Liver (tissue), 9 donors: ENCODE data around the gene MEIS2. TPM values are rescaled to one million over a fixed set of nuclear protein-coding genes. Genes with fewer than 3 reads are reported as not detected.

Source experiments
- DNase-seq: peaks from one replicate; pipeline ENCODE4 v3.0.0-alpha.2; 2017; ENCODE audit warnings: low spot score
- H3K27ac ChIP-seq, 2 donors: one replicate each; pipeline ENCODE4 v1.7.0; 2013; ENCODE audit warnings: inconsistent platforms in 2 of 2, low read length in 2 of 2, control low read depth in 1 of 2, low read depth in 1 of 2, mild to moderate bottlenecking in 1 of 2
- H3K27me3 ChIP-seq, 4 donors: one replicate each; pipeline versions ENCODE4 v1.6.1 to v1.7.0; 2013; ENCODE audit warnings: low read length in 3 of 4, inconsistent platforms in 1 of 4, mild to moderate bottlenecking in 1 of 4, moderate library complexity in 1 of 4; ENCODE audit not compliant: control insufficient read depth in 4 of 4, insufficient read depth in 4 of 4
- H3K36me3 ChIP-seq, 4 donors: one replicate each; pipeline versions ENCODE4 v1.6.1 to v1.7.0; 2013; ENCODE audit warnings: low read length in 3 of 4, mild to moderate bottlenecking in 3 of 4, low read depth in 1 of 4, moderate library complexity in 1 of 4; ENCODE audit not compliant: control insufficient read depth in 4 of 4, insufficient read depth in 3 of 4
- H3K4me1 ChIP-seq, 4 donors: one replicate each; pipeline versions ENCODE4 v1.6.1 to v1.7.0; 2013; ENCODE audit warnings: low read length in 3 of 4, mild to moderate bottlenecking in 3 of 4, moderate library complexity in 1 of 4; ENCODE audit not compliant: control insufficient read depth in 4 of 4, insufficient read depth in 4 of 4
- H3K4me3 ChIP-seq, 3 donors: one replicate each; pipeline versions ENCODE4 v1.6.1 to v1.7.0; 2013; ENCODE audit warnings: low read length in 3 of 3, control low read depth in 1 of 3, low read depth in 1 of 3, mild to moderate bottlenecking in 1 of 3
- H3K9ac ChIP-seq, 2 donors: one replicate each; pipeline ENCODE4 v1.7.0; 2013; ENCODE audit warnings: low read length in 2 of 2, mild to moderate bottlenecking in 2 of 2, moderate library complexity in 2 of 2, control low read depth in 1 of 2, low read depth in 1 of 2
- H3K9me3 ChIP-seq, 4 donors: one replicate each; pipeline versions ENCODE4 v1.6.1 to v1.7.0; 2013; ENCODE audit warnings: low read length in 3 of 4; ENCODE audit not compliant: control insufficient read depth in 4 of 4
- EGR1 ChIP-seq, 2 donors: IDR thresholded peaks; 2 replicates each; pipeline ENCODE4 v1.6.1; 2016 to 2018; ENCODE audit warnings: antibody characterized with exemption in 2 of 2, low read depth in 2 of 2
- FOXA1 ChIP-seq: IDR thresholded peaks from 2 replicates; pipeline ENCODE4 v1.6.1; 2016; ENCODE audit warnings: antibody characterized with exemption
- FOXA2 ChIP-seq: IDR thresholded peaks from 2 replicates; pipeline ENCODE4 v1.6.1; 2016; ENCODE audit warnings: antibody characterized with exemption
- HNF4A ChIP-seq, 2 donors: conservative IDR thresholded peaks; 2 replicates each; pipeline ENCODE4 v1.6.1; 2016; ENCODE audit warnings: antibody characterized with exemption in 2 of 2, mild to moderate bottlenecking in 2 of 2
- HNF4G ChIP-seq: IDR thresholded peaks from 2 replicates; pipeline ENCODE4 v1.6.1; 2016; ENCODE audit warnings: antibody characterized with exemption
- JUND ChIP-seq, 2 donors: IDR thresholded peaks; 2 replicates each; pipeline ENCODE4 v1.6.1; 2016; ENCODE audit warnings: antibody characterized with exemption in 2 of 2
- RXRA ChIP-seq, 2 donors: IDR thresholded peaks; 2 replicates each; pipeline ENCODE4 v1.6.1; 2017 to 2018; ENCODE audit warnings: antibody characterized with exemption in 2 of 2, mild to moderate bottlenecking in 1 of 2
- YY1 ChIP-seq: IDR thresholded peaks from 2 replicates; pipeline ENCODE4 v1.6.1; 2016; ENCODE audit warnings: antibody characterized with exemption, mild to moderate bottlenecking
- WGBS: extraction: QIAGEN DNeasy Blood & Tissue Kit; methylation state at CpG from one replicate; pipeline ENCODE4 v1.1.7; 2013; 5-methylcytosine and 5-hydroxymethylcytosine counted together
- polyA plus RNA-seq, 2 donors: library from polyadenylated mRNA; stranded (reverse) in 1 of 2; unstranded in 1 of 2; fragments of 200-250 nt in 1 of 2; fragments of >200 nt in 1 of 2; fragmentation: Nextera tagmentation in 1 of 2; extraction: Ambion mirVana in 1 of 2; gene quantifications; one replicate each; pipeline versions ENCODE4 v1.2.1 to v1.2.3, GENCODE V29; 2013 to 2015
- total RNA-seq, 2 donors: library from RNA; depleted of rRNA; stranded (reverse); fragments of >200 nt; gene quantifications; one replicate each; pipeline ENCODE4 v1.2.3, GENCODE V29; 2014
- TF ChIP-seq, protein P1 (sequence below): fragments of 150-350 bp; IDR thresholded peaks from 2 replicates; pipeline ENCODE4 v1.5.1; 2017; ENCODE audit warnings: improper control_type of control experiment, low read depth, low read length; ENCODE audit not compliant: missing input control
- TF ChIP-seq, protein P2 (sequence below): IDR thresholded peaks from 2 replicates; pipeline ENCODE4 v1.6.1; 2016; ENCODE audit warnings: antibody characterized with exemption
- TF ChIP-seq, protein P3 (sequence below): IDR thresholded peaks from 2 replicates; pipeline ENCODE4 v1.6.1; 2016; ENCODE audit warnings: antibody characterized with exemption
- TF ChIP-seq, protein P4 (sequence below): IDR thresholded peaks from 2 replicates; pipeline ENCODE4 v1.6.1; 2016; ENCODE audit warnings: antibody characterized with exemption, mild to moderate bottlenecking
- donor health status: healthy.
- donor health status: healthy.
- donor health status: healthy.
- donor health status: healthy.
- donor health status: healthy.

Gene MEIS2
- total and polyA plus RNA-seq, 4 donors: 3.9 to 12.6 (median 7.6) TPM

DNA sequence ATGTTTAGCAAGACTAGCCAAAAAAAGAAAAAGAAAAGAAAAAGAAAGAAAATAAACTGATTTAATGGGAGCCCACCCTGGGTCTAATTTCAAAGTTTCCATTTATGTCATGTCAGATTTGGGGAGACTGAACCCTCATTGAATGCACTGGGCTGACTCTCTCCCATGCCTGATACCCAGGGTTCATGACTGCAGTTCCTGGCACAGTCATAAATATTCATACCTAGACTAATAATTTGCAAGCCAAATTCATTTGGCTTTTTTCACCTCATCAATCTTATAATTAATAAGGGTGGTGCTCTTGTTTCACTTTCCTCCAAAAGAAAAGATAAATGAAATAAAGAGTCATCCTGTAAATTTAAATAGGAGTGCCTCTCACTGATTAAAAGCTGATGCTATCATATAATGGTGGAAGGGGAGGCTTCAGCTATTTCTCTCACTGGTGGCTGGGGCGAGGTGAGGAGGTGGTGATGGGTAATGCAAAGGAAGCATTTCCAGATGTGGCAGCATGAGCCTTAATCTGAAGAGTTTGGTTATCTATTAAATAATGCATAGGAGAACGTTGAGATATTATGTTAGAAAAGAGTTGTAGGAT, 224.5 kb downstream of the MEIS2 start:
- H3K9me3 ChIP-seq: peaks cover 0 to 4% (median 0%) of the 10 kb centered on the region in 4 donors
- no peak overlapping the region for H3K9ac ChIP-seq
- H3K27me3 ChIP-seq: peaks cover 0 to 7% (median 3%) of the 10 kb centered on the region in 4 donors
- no peak overlapping the region for H3K4me3 ChIP-seq
- no peaks in the 10 kb centered on the region for H3K36me3 ChIP-seq
- no peak for DNase-seq
- 66% methylated on average over 2 of the region's 2 CpGs for WGBS
- TF ChIP-seq, protein P1, sequence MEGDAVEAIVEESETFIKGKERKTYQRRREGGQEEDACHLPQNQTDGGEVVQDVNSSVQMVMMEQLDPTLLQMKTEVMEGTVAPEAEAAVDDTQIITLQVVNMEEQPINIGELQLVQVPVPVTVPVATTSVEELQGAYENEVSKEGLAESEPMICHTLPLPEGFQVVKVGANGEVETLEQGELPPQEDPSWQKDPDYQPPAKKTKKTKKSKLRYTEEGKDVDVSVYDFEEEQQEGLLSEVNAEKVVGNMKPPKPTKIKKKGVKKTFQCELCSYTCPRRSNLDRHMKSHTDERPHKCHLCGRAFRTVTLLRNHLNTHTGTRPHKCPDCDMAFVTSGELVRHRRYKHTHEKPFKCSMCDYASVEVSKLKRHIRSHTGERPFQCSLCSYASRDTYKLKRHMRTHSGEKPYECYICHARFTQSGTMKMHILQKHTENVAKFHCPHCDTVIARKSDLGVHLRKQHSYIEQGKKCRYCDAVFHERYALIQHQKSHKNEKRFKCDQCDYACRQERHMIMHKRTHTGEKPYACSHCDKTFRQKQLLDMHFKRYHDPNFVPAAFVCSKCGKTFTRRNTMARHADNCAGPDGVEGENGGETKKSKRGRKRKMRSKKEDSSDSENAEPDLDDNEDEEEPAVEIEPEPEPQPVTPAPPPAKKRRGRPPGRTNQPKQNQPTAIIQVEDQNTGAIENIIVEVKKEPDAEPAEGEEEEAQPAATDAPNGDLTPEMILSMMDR: no peak
- no peak for TF ChIP-seq HNF4A (conservative IDR thresholded peaks at IDR 0.05)
- no peak for TF ChIP-seq JUND (IDR thresholded peaks at IDR 0.05)
- TF ChIP-seq YY1: no peak
- TF ChIP-seq, protein P2, sequence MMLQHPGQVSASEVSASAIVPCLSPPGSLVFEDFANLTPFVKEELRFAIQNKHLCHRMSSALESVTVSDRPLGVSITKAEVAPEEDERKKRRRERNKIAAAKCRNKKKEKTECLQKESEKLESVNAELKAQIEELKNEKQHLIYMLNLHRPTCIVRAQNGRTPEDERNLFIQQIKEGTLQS: no peak
- no peak for TF ChIP-seq RXRA (IDR thresholded peaks at IDR 0.05)
- no peak overlapping the region for H3K27ac ChIP-seq
- peaks cover 5 to 11% (median 7%) of the 10 kb centered on the region in 4 donors for H3K4me1 ChIP-seq

DNA sequence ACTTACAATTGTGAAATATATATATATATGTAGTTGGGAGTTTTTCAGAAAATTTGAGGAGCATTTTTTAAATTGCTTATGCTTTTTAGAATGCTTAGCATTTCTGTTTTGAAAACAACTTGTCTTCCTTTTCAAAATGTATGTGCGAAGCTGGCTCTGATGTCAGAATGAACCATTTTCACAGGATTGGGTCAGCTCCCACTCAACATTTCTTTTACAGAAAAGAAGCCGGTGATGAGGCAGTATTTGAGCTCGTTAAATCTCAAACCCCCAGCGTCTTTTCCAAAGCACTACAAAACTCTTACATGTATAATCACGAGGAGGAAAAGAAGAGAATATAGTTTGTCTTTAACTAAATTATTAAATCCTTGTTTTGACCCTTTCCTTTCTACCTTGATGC, 225.4 kb downstream of the MEIS2 start:
- WGBS: 80% methylated on average over 5 of the region's 5 CpGs
- Histone ChIP-seq H3K4me1 (peaks cover 0 to 2% (median 1%) of the 10 kb centered on the region in 4 donors), H3K9ac (no peak overlapping the region), H3K27ac (no peak overlapping the region), H3K27me3 (peaks cover 0 to 5% (median 1%) of the 10 kb centered on the region in 4 donors), H3K36me3 (no peaks in the 10 kb centered on the region), H3K9me3 (peaks cover 0 to 2% (median 0%) of the 10 kb centered on the region in 4 donors), H3K4me3 (no peak overlapping the region)
- TF ChIP-seq RXRA (IDR thresholded peaks at IDR 0.05) (no peak), FOXA1 (no peak), EGR1 (IDR thresholded peaks at IDR 0.05; ENCODE audit: low read depth in 2 of 2) (no peak), HNF4G (no peak), JUND (IDR thresholded peaks at IDR 0.05) (no peak), FOXA2 (no peak), YY1 (no peak), HNF4A (conservative IDR thresholded peaks at IDR 0.05) (no peak)
- TF ChIP-seq, protein P3, sequence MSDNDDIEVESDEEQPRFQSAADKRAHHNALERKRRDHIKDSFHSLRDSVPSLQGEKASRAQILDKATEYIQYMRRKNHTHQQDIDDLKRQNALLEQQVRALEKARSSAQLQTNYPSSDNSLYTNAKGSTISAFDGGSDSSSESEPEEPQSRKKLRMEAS: no peak
- TF ChIP-seq, protein P4, sequence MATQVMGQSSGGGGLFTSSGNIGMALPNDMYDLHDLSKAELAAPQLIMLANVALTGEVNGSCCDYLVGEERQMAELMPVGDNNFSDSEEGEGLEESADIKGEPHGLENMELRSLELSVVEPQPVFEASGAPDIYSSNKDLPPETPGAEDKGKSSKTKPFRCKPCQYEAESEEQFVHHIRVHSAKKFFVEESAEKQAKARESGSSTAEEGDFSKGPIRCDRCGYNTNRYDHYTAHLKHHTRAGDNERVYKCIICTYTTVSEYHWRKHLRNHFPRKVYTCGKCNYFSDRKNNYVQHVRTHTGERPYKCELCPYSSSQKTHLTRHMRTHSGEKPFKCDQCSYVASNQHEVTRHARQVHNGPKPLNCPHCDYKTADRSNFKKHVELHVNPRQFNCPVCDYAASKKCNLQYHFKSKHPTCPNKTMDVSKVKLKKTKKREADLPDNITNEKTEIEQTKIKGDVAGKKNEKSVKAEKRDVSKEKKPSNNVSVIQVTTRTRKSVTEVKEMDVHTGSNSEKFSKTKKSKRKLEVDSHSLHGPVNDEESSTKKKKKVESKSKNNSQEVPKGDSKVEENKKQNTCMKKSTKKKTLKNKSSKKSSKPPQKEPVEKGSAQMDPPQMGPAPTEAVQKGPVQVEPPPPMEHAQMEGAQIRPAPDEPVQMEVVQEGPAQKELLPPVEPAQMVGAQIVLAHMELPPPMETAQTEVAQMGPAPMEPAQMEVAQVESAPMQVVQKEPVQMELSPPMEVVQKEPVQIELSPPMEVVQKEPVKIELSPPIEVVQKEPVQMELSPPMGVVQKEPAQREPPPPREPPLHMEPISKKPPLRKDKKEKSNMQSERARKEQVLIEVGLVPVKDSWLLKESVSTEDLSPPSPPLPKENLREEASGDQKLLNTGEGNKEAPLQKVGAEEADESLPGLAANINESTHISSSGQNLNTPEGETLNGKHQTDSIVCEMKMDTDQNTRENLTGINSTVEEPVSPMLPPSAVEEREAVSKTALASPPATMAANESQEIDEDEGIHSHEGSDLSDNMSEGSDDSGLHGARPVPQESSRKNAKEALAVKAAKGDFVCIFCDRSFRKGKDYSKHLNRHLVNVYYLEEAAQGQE: no peak
- DNase-seq: no peak
